NCI-H1417 (cell line): Measurements from ENCODE around the gene THEMIS.
"Not testable (repeated sequence)": the region's sequence is repeated elsewhere in the genome, so short reads cannot be mapped to it uniquely, and the experiment has no call there.

Source experiments
- DNase-seq, 3 experiments: peaks; one replicate each; lab custom pipeline; 2025; lab: John Stamatoyannopoulos, UW

The THEMIS gene

GRCh38 chr6:127794405-127794804 lies 106.5 kb downstream of the THEMIS start:
- peak in 1 of 3 experiments; percentile 31 for DNase-seq

GRCh38 chr6:127793396-127793795 lies 107.5 kb downstream of the THEMIS start:
- no peak for DNase-seq

GRCh38 chr6:127792616-127793015 lies 108.2 kb downstream of the THEMIS start:
- DNase-seq = no peak

- DNase-seq = no peak
These were observed 108.9 kb downstream of the THEMIS start for GRCh38 chr6:127791779-127792528.

- DNase-seq = no peak
These were observed 110.3 kb downstream of the THEMIS start for GRCh38 chr6:127790571-127790970.

GRCh38 chr6:127786109-127786508 lies 114.7 kb downstream of the THEMIS start:
- no peak for DNase-seq

- no peak for DNase-seq
These were observed 116.4 kb downstream of the THEMIS start for GRCh38 chr6:127784468-127784867.

- DNase-seq = not testable (repeated sequence)
These were observed 119.1 kb downstream of the THEMIS start for GRCh38 chr6:127781636-127782272.

- DNase-seq = no peak
These were observed 124.5 kb downstream of the THEMIS start for GRCh38 chr6:127776320-127776719.

- DNase-seq = no peak
These were observed 125.5 kb downstream of the THEMIS start for GRCh38 chr6:127775371-127775770.

- DNase-seq = no peak
These were observed 132.1 kb downstream of the THEMIS start for GRCh38 chr6:127768745-127769144.

GRCh38 chr6:127768223-127768622 lies 132.6 kb downstream of the THEMIS start:
- DNase-seq = no peak

- no peak for DNase-seq
These were observed 134.9 kb downstream of the THEMIS start for GRCh38 chr6:127765949-127766348.

- DNase-seq = peak in 1 of 3 experiments; percentile 3
These were observed 138.6 kb downstream of the THEMIS start for GRCh38 chr6:127762284-127762683.

- no peak for DNase-seq
These were observed 139.8 kb downstream of the THEMIS start for GRCh38 chr6:127761084-127761483.

GRCh38 chr6:127749095-127749494 lies 151.8 kb downstream of the THEMIS start:
- no peak for DNase-seq

- DNase-seq = no peak
These were observed 152.6 kb downstream of the THEMIS start for GRCh38 chr6:127748290-127748689.

GRCh38 chr6:127738423-127738822 lies 162.4 kb downstream of the THEMIS start:
- DNase-seq = no peak

- DNase-seq = no peak
These were observed 163.1 kb downstream of the THEMIS start for GRCh38 chr6:127737768-127738167.

GRCh38 chr6:127737009-127737486 lies 163.8 kb downstream of the THEMIS start:
- peak; percentile 51 to 86 (median 71) for DNase-seq

- DNase-seq = no peak
These were observed 167.9 kb downstream of the THEMIS start for GRCh38 chr6:127732927-127733326.

GRCh38 chr6:127727260-127727953 lies 173.5 kb downstream of the THEMIS start:
- no peak for DNase-seq

GRCh38 chr6:127725821-127726220 lies 175.0 kb downstream of the THEMIS start:
- DNase-seq = no peak
